Measurements from ENCODE around the gene FUT8.

The FUT8 gene

DNA sequence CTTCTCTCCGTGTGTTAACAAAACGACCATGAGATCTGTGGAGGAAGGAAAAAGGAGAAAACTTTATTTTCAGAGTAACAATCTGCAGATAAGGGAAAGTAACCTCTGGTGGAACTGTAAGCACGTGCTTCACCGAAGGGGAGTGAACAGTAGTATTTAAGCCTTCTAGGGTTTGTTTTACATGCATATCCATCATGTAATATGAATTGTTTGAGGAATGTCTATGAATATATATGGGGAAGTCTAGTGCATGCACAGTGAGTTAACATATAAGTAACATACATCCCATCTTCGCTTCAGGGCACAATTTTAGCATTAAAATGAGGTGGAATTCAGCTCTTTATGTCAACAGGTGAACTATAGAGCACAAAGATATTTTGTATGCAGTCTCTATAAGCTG is 101.1 kb downstream of the FUT8 start:
- TF ChIP-seq ESRRG (CRISPR knock-in tag; IDR thresholded peaks at IDR 0.05) (no peak), ISL1 (CRISPR knock-in tag; IDR thresholded peaks at IDR 0.05) (no peak), ZNF565 (CRISPR knock-in tag; conservative IDR thresholded peaks at IDR 0.05; ENCODE audit: low read depth) (no peak), ARNTL (CRISPR knock-in tag; IDR thresholded peaks at IDR 0.05; ENCODE audit: borderline replicate concordance, low read depth) (no peak), SNAI2 (CRISPR knock-in tag; IDR thresholded peaks at IDR 0.05) (no peak), CSDC2 (CRISPR knock-in tag; IDR thresholded peaks at IDR 0.05) (no peak), ZFP30 (CRISPR knock-in tag; IDR thresholded peaks at IDR 0.05) (no peak), GLIS3 (CRISPR knock-in tag; IDR thresholded peaks at IDR 0.05) (no peak), OSR1 (CRISPR knock-in tag; IDR thresholded peaks at IDR 0.05) (no peak), TCF4 (CRISPR knock-in tag; IDR thresholded peaks at IDR 0.05; ENCODE audit: borderline replicate concordance) (no peak), ZNF70 (CRISPR knock-in tag; IDR thresholded peaks at IDR 0.05) (no peak), ZNF8 (CRISPR knock-in tag; IDR thresholded peaks at IDR 0.05) (no peak)
- TF ChIP-seq, protein P1, sequence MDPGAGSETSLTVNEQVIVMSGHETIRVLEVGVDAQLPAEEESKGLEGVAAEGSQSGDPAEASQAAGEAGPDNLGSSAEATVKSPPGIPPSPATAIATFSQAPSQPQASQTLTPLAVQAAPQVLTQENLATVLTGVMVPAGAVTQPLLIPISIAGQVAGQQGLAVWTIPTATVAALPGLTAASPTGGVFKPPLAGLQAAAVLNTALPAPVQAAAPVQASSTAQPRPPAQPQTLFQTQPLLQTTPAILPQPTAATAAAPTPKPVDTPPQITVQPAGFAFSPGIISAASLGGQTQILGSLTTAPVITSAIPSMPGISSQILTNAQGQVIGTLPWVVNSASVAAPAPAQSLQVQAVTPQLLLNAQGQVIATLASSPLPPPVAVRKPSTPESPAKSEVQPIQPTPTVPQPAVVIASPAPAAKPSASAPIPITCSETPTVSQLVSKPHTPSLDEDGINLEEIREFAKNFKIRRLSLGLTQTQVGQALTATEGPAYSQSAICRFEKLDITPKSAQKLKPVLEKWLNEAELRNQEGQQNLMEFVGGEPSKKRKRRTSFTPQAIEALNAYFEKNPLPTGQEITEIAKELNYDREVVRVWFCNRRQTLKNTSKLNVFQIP (CRISPR knock-in tag; IDR thresholded peaks at IDR 0.05; ENCODE audit: borderline replicate concordance, low read depth): no peak
- TF ChIP-seq, protein P2, sequence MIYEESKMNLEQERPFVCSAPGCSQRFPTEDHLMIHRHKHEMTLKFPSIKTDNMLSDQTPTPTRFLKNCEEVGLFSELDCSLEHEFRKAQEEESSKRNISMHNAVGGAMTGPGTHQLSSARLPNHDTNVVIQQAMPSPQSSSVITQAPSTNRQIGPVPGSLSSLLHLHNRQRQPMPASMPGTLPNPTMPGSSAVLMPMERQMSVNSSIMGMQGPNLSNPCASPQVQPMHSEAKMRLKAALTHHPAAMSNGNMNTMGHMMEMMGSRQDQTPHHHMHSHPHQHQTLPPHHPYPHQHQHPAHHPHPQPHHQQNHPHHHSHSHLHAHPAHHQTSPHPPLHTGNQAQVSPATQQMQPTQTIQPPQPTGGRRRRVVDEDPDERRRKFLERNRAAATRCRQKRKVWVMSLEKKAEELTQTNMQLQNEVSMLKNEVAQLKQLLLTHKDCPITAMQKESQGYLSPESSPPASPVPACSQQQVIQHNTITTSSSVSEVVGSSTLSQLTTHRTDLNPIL (CRISPR knock-in tag; IDR thresholded peaks at IDR 0.05; ENCODE audit: low read depth): no peak
- TF ChIP-seq, protein P3, sequence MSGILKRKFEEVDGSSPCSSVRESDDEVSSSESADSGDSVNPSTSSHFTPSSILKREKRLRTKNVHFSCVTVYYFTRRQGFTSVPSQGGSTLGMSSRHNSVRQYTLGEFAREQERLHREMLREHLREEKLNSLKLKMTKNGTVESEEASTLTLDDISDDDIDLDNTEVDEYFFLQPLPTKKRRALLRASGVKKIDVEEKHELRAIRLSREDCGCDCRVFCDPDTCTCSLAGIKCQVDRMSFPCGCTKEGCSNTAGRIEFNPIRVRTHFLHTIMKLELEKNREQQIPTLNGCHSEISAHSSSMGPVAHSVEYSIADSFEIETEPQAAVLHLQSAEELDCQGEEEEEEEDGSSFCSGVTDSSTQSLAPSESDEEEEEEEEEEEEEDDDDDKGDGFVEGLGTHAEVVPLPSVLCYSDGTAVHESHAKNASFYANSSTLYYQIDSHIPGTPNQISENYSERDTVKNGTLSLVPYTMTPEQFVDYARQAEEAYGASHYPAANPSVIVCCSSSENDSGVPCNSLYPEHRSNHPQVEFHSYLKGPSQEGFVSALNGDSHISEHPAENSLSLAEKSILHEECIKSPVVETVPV (CRISPR knock-in tag; IDR thresholded peaks at IDR 0.05): no peak
- no peak for ATAC-seq

DNA sequence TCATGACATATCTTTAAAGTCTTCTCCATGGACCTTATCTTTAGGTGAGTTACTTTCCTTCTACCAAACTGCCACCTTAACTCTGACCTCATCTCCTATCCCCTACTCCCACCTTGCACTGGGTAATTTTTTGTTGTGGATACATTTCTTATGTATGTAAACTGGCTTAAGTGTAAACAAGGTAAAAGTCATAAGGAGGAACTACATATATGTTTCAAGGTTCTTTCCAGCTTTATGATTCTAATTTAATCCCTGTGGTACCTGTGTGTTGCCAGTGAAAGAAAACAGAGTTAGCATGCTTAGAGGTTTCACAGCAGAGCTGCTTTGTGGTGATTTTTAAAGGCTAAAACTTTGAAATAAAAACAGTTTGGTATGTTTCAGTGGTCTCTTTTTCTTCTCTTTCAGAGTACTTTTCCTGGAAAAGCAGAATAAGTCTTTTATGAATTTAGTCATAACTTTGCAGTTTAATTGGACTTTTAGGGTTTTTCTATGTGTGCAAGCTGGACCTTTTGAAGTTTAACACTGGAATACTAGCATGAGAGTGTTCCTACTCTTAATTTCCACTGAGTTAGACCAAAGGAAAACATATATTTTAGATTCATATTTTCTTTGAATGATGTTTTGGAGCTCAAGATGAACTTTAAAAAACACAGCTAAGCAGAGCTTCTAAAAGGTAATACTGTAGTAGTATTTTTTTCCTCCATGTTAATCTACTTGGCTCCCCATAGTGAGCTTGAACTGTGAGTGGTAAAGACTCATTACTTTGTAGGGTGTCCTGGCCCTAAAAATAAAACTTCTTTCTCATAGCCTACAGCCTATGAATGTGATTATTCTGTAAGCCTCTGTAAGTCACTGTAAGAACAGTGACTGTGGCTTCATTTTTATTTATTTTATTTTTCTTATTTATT is 105.4 kb downstream of the FUT8 start:
- ATAC-seq: no peak
- TF ChIP-seq ZNF8 (CRISPR knock-in tag; IDR thresholded peaks at IDR 0.05) (no peak), CSDC2 (CRISPR knock-in tag; IDR thresholded peaks at IDR 0.05) (no peak), ISL1 (CRISPR knock-in tag; IDR thresholded peaks at IDR 0.05) (no peak), ZFP3 (CRISPR knock-in tag; IDR thresholded peaks at IDR 0.05) (no peak), ZC3H10 (CRISPR knock-in tag; IDR thresholded peaks at IDR 0.05) (no peak), ZFP30 (CRISPR knock-in tag; IDR thresholded peaks at IDR 0.05) (no peak), PPARA (CRISPR knock-in tag; IDR thresholded peaks at IDR 0.05; ENCODE audit: borderline replicate concordance) (no peak), GLIS3 (CRISPR knock-in tag; IDR thresholded peaks at IDR 0.05) (no peak)
- TF ChIP-seq, protein P2 (CRISPR knock-in tag; IDR thresholded peaks at IDR 0.05; ENCODE audit: low read depth): no peak
- TF ChIP-seq, protein P4, sequence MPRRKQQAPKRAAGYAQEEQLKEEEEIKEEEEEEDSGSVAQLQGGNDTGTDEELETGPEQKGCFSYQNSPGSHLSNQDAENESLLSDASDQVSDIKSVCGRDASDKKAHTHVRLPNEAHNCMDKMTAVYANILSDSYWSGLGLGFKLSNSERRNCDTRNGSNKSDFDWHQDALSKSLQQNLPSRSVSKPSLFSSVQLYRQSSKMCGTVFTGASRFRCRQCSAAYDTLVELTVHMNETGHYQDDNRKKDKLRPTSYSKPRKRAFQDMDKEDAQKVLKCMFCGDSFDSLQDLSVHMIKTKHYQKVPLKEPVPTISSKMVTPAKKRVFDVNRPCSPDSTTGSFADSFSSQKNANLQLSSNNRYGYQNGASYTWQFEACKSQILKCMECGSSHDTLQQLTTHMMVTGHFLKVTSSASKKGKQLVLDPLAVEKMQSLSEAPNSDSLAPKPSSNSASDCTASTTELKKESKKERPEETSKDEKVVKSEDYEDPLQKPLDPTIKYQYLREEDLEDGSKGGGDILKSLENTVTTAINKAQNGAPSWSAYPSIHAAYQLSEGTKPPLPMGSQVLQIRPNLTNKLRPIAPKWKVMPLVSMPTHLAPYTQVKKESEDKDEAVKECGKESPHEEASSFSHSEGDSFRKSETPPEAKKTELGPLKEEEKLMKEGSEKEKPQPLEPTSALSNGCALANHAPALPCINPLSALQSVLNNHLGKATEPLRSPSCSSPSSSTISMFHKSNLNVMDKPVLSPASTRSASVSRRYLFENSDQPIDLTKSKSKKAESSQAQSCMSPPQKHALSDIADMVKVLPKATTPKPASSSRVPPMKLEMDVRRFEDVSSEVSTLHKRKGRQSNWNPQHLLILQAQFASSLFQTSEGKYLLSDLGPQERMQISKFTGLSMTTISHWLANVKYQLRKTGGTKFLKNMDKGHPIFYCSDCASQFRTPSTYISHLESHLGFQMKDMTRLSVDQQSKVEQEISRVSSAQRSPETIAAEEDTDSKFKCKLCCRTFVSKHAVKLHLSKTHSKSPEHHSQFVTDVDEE (CRISPR knock-in tag; IDR thresholded peaks at IDR 0.05): no peak
- TF ChIP-seq, protein P5, sequence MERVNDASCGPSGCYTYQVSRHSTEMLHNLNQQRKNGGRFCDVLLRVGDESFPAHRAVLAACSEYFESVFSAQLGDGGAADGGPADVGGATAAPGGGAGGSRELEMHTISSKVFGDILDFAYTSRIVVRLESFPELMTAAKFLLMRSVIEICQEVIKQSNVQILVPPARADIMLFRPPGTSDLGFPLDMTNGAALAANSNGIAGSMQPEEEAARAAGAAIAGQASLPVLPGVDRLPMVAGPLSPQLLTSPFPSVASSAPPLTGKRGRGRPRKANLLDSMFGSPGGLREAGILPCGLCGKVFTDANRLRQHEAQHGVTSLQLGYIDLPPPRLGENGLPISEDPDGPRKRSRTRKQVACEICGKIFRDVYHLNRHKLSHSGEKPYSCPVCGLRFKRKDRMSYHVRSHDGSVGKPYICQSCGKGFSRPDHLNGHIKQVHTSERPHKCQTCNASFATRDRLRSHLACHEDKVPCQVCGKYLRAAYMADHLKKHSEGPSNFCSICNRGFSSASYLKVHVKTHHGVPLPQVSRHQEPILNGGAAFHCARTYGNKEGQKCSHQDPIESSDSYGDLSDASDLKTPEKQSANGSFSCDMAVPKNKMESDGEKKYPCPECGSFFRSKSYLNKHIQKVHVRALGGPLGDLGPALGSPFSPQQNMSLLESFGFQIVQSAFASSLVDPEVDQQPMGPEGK (CRISPR knock-in tag; IDR thresholded peaks at IDR 0.05; ENCODE audit: borderline replicate concordance): no peak
